Measurements from ENCODE around the gene POU6F2.

GRCh38 chr7:39002755-39003154 lies 25.0 kb downstream of the POU6F2 start:
- TF ChIP-seq CTCF (IDR thresholded peaks at IDR 0.05; ENCODE audit: low read depth, low read length, poor library complexity, severe bottlenecking) (no peak), EZH2phosphoT487 (IDR thresholded peaks at IDR 0.05; ENCODE audit: borderline replicate concordance, low read length) (no peak)

All from DOHH2 (cell line).